NCI-H2107 (cell line): ENCODE results near the gene POU2F3.

ENCODE experiments used
- DNase-seq: peaks from one replicate; lab custom pipeline; 2025; lab: John Stamatoyannopoulos, UW

Gene POU2F3

DNA sequence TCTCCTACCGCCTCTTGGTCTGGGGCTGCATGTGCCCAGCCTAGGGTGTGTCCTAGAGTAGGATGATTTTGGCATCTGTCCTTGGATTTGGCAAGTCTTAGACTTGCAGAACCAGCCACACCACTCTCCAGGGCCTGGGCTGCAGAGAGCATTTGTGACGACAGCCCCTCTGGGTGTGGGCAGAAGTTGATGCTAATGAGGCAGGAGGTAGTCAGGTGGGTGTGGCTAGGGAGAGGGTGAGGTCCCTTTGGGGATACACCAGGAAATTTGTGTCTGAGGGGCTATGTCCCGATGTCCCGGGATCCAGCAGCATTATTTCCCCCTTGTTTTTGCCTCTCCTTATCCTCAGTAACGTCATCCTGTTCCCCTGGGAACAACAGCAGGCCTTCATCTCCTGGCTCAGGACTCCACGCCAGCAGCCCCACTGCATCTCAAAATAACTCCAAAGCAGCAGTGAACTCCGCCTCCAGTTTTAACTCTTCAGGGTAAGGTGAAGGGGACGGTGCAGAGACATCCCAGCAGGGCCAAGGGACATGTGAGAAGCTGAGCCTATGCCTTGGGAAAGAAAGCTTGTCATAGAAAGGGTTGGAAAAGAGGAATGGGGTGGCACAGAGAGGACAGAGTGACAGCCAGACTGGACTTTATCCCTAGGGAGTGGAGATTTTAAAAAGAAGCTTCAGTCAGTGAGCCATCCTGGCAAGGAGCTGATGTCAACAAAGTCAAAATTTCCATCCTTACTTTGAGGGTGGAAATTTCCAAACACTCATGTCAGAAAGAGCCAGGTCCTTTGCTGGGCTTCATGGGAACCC, 77.1 kb downstream of the POU2F3 start:
- no peak for DNase-seq

DNA sequence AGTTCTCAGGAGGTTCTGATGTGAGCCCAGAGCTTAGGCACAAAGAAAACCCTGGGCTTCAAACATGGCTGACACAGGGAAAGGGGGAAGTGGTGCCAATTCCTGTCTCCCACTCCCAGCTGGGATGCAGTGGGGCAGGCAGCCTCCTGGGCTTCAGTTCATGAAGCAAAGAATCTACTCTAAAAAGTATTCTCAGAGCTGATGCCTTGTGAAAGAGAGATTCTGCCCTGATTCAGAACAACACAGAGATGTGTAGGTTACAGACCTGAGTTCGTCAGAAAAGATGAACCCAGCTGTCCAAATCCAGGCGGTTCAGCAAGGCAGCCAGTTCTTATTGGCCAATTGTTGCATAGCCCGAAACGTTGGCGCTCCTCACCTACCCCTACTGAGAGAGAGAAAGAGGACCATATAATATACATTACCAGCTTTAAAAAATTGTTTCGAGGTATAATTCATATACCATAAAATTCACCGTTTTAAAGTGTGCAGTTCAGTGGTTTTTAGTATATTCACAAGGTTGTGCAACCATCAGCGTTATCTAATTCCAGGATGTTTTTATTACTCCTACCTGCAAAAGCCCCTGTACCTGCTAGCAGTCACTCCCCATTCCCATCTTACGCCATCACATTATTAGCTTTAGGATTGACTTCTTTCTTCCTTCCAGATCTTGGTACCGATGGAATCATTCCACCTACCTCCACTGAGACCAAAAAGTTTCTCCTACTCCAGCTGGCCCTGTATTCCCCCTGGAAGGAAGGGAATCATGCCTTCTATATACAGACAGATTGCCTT, 77.9 kb downstream of the POU2F3 start:
- DNase-seq: no peak

DNA sequence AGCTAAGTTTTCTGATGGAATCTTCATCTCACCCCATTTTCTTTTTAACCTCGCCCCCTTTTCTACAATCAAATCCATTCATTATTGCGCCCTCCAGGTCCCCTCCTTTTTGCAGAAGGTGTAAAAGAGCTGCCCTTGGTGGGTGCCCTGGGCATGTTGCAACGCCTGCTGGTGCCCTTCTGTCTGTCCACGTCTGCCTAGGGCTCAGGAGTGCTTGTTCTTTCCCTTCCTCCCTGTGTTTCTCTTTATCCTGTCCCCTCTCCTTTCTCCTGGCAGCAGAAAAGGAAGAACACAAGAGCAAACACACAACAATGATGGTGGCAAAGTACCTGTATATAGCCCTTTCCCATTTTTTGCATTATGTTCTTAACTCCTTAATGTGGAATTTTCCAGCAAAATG, 79.0 kb downstream of the POU2F3 start:
- DNase-seq: no peak

DNA sequence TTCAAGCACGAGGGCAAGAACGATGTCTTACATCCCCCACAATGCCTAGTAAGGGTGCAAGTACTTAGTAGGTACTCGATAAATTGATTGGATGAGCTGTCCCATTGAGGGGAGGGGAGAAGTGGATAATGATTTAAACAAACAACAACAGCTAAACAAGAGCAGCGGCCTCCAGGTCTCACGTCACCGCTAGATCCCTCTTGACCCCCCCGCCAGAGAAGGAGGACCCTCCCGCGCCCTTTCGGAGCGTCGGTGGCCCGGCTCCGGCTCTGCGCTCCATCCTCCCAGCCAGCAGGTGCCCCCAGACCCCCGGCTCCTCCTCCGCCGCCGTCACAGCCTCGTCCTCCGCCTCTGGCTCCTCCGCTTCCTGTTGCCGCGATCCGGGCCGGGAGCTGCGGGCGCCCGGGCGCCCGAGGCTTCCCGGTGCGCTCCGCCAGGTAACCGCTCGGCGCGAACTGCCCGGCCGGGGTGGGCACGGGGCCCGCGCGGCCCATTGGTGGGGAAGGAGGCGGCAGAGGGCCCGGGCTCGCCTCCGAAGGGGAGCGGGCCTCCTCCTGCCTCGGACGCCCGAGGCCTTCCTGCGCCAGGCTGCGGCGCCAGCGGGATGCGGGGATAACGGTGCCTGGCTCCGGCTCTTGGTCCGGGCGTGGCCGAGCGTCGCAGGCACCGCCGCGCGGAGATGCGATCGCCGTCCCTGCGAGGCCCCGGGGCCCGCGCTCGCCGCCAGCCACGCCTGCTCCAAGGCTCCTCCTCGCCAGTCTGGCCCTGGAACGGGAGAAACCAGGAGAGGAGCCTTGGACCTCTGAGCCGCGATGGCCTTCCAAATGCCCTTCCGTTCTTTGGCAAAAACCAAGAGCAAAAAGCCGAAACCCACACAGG, 85.2 kb downstream of the POU2F3 start, which contains the start of gene TLCD5:
TLCD5 (plus strand) TSS at position 368 of the 879 bp plus-strand sequence. CDS start 2,143 bp downstream, outside the sequence.
- DNase-seq: no peak

DNA sequence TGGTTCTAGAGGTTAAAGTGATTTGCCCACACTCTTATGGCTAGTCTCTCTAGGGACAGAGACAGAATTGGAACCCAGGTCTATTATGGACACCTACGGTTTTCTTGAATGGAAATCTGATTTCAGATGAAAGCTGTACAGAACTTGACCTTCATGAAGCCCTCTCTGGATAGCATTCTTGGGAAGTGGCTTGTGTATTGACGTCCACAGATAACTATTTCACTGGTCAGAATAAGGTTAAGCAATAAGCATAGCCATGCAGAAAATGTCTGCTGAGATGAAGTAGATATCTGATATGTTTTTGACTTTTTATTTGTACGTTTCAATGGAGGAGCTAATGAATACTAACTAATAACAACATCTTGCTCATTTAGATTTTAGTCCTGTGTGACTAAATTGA, 86.3 kb downstream of the POU2F3 start:
- DNase-seq: no peak

DNA sequence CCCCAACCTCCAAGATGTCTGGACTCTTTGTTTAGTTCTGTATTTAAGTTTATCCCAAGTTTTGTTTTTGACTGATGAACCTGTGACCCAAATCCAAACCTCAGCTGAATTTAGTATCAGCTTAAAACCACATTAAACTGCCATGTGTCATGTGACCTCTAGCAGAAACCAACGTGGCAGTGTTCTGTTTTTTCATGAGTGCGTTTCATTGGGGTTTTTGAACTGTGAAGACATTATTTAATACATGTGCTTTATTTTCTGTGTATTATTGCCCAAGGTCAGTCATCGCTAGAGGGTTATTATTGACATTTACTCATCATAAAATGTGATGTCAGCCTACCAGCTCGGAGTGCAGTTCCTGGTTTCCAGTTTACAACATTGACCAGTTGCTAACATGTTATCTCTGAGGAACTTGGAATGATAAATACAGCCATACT, 86.9 kb downstream of the POU2F3 start:
- DNase-seq: no peak

DNA sequence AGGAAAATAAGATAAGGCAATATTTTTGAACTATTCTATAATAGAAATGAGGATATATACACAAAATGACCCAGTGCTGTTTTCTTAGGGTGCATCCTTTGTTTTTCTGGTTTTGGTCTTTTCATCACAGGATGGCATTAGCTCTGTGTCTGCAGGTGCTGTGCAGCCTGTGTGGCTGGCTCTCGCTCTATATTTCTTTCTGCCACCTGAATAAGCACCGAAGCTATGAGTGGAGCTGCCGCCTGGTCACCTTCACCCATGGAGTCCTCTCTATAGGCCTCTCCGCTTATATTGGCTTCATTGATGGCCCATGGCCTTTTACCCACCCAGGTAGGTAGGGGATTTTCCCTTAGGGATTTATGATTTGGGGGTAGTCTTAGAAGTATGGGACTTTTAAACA, 87.4 kb downstream of the POU2F3 start:
- no peak for DNase-seq

DNA sequence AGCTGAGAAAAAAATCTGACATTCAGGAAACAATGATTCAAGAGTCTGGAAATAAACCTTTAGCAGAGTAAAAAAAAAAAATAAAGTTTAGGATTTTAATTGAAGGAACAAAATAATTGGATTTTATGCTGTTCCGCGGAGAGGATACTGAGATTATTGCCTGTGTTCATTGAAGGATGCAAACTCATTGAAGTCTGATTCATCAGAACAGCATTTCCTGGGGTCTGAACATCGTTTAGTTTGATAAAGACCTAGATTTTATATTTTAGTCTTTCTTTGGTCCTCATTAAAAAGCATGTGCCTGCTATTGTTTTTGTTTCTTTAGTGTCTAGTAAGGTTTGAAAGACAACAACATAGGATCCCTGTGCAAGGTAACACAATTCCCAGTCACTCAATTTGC, 89.6 kb downstream of the POU2F3 start:
- no peak for DNase-seq

DNA sequence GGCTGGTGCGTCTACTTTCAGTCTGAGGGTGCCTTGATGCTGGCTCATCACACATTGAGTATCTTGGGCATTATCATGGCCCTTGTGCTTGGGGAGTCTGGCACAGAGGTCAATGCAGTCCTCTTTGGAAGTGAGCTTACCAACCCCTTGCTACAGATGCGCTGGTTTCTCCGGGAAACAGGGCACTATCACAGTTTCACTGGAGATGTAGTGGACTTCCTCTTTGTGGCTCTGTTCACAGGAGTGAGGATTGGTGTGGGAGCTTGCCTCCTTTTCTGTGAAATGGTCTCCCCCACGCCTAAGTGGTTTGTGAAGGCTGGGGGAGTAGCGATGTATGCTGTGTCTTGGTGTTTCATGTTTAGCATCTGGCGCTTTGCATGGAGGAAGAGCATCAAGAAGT, 90.1 kb downstream of the POU2F3 start:
- no peak for DNase-seq

DNA sequence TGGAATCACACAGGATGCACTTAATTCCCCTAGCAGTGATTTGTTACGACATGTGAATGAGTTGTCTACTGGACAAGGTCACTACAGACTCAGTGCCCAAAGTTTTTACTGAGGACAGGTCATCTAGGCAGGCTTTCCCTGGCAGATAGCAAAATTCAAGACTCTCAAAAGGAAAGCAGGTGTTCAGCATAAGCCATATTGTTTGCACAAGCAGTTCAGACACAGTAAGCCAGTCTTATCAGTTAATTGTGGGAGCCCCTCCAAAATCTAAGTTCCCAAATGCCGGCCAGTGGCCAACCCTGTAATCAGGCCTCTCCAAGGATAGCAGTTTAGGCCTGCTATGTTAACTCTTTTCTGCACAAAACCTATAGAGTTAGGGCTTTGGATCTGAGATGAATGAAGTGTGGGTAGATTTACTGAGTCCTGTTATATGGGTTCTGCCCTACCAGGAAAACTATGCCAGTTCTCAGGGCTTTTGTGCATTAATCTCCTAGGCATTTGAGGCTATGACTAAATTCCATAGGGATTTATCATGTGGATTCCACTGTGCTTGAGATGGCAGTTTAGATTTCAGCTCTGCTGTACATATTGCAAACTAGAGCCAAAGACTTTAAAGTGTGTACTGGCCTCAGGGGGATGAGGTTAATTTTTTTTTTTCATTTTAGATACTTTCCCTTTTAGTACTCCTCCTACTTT, 91.5 kb downstream of the POU2F3 start:
- DNase-seq: no peak

DNA sequence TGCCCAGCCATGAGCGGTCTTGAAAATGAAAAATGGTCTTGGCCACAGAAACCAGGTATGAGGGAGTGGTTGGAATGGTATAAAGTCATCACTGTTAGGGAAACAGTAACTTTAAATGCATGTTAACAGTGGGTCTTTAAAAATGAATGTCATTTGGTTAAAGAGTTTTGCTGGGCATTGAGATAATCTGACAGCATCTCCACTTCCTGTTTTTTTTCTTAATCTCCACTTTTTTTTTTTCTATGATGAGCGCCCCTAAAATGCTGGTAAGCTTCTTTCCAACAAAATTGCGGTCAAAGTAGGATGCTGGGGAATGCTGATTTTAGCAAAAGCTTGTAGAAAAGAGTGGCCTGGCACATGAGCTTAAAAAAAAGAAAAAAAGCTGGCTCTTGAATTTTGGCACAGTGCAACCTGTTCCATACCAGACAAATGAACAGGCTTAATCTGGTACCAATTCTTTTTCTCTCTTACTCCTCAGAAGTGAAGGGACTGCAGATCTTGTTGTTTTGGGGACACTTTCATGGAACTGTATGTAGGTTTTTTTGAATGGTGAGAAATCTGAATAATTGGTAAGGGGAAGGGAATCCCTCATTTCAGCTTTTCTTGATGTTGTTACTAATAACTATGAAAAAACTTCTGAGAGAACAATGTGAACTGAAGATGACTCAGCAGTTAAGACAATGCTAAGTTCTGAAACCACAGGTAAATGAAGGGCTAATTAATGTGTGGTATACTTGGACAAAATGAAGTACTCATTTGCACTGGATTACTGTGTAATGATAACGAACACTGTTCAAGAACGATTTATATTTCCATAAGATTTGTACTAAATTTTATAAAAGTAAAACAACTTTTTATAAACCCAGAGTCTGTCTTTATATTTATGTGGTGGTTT, 93.1 kb downstream of the POU2F3 start:
- DNase-seq: no peak

DNA sequence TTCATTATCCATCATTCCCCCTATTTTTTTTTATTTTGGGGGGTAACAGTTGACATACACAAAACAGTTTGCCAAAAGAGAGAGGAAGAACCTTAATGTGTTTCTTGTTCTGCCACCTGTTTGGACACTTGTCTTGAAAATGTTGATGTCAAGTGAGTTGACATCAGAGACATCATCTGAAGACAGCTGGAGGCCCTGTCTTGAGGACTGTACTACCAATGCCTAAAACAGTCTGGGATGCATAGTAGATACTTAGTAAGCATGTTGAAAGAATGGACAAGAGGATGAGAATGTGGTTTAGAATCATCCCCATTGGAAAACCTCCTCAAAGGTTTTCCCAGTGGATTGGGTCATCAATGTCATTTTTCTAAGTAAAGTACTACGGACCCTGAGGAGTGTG, 93.9 kb downstream of the POU2F3 start:
- DNase-seq: no peak

DNA sequence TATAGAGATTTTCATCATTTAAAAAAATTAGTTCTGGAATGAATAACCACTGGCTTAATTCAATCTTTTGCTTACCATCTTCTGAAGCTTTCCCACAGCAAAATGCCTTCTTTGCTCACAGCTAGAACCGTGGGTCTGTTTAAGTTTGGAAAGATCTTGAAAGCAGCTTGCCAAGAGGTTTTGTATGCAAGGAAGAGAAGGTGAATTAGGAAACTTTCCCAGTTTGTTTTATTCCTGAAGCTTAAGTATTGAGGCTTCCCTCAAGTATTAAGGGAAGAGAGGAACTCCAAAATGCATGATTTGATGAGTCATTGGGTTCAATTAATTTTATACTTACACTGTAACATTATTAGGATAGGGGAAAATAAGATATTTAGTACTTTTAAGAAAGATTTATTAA, 94.4 kb downstream of the POU2F3 start:
- DNase-seq: no peak

DNA sequence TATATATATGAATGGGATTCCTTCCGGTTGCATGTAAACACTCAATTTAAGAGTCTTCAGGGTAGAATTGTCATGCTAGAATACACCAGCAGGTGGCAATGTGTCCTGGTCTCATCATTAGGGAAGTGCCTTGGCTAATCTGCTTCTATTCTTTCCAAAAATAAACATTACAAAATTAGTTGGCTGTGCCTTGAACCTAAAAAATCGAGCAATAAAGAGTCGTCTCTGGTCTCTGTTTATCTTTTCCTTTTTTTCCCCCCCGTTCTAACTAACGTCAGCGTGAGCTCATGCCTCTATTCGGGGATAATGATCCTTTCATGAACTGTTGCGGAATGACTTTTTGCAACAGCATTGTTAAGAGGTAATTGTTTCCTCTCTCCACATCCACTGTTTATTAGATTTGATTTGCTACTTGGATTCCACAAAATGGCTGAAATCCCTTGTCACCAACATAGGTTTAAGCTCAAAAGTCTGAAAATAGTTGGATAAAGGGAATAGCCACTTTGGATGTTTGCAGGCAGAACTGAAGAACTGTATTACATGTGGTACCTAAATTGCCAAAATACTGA, 95.0 kb downstream of the POU2F3 start:
- peak; percentile 38 for DNase-seq

DNA sequence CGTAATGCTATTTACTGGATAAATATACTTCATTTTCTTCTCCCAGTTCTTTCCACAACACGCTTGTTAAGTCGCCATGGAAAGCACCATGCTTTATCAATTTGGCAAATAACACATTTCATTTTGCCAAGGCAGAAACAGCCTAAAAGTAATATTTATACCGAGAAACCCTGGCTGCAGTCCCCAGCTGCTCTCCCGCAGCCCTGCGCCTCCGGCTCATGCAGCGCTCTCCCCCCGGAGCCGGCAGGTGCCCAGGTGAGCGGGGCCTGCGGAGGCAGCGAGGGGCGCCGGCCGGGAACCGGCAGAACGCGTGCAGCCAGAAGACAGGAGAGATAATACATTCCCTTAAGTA, 95.6 kb downstream of the POU2F3 start:
- no peak for DNase-seq

DNA sequence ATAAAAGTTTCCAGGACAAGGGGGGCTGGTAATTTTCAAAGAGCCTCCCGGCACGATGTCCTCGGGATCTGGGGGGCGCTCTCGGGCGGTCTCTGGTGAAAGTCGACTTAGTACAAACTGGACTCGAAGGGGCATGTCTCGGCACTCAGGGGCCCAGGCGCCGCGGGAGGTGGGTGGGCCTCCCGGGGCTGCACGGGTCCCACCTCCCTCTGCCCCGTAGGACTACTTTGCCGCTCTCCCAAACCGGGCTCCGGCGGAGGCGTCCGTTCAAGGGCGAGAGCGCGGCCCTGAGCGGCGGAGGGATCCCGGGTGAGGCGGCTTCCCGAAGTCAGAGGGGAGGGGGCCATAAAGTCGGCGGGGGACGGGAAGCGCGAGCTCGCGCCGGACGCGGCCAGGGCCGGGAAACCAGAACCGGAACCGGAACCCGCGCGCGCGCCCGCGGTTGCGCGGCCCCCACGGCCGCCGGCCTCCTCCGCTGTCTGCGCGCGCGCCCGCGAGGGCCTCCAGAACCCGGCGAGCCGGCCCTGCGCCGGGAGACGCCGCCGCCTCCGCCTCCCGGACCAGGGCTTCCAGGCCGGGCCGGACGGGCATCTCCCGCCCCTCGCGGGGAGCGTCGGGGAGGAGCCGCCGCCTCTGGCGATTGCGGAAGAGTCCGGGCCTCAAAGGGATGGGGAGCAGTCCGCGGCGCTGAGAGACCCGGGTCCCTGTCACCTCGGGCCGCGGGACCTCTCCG, 96.1 kb downstream of the POU2F3 start, which contains the start of gene ARHGEF12:
ARHGEF12 (plus strand) TSS at position 506 of the 733 bp plus-strand sequence. CDS start 831 bp downstream, outside the sequence.
- DNase-seq: peak; percentile 90

DNA sequence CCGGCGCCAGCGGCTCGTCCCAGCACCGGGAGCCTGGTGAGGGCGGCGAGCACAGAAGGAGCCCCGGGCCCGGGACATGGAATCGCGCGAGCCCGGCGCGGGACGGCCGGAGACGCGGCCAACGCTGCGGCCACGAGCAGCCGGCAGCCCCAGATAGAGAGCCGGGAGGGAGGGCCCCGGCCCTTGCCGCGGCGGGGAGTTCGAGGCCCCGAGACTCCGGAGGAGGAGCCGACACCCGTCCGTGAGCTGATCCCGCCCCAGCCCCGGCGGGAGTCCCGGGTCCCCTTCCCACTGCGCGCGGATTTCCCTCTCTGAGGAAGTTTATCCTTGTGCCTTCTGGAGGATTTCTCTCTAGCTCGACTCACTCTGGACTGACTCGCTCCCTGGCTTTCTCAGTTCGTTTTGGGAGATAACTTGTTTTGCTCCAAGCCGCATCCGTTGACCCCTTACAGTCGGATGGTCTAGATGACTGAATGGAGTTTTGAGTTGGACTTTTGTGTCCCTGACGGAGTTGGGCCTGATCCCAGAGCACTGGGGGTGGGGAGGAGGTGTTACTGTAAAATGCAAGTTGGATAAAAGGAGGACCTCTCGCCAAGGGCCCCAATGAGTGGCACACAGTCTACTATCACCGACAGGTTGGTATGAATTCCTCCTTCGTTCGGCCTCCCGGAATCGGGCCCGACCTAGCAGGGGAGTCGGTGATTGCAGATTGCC, 96.9 kb downstream of the POU2F3 start:
- DNase-seq: no peak

DNA sequence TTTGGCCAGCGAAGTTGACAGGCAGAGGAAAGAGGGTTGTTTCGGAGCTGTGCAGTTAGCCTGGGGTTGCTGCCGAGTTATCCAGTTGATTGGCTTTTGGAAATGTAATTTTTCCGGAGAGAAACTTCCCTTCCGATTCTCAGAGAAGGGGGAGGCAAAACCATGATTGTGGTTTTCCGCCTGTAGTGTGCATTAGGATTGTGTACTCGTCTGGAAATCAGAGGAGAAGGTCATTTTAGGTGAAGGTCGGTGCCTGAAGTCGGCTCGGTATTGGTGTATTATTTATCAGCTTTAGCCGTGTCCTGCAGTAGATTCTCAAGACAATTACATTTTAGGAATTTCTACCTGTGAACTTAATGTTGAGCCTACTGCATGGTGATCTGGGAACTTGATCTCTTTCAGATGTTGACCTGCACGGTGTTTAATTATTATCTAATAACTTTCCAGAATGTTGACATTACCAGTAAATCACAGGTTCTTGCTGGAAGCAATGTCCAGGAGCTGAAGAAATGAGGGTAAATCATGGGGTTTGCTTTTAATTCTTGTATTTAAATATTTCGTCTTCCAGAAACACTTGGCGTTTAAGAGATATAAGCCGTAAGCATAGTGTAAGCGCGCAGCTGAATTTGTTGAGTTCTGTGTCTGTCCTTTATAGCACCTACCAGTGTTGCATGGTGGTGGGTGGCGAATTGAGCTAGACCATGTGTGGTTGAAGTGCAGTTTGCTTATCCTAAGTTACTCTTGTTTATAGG, 97.6 kb downstream of the POU2F3 start:
- no peak for DNase-seq
